Natural killer cell treated with Interleukin-12 subunit alpha and Interleukin-12 subunit beta and Interleukin-15 and Interleukin-18, amount 100 ng/mL, for 72 hours (primary cell): ENCODE data around the gene ME3. TPM values are rescaled to one million over a fixed set of nuclear protein-coding genes. Genes with fewer than 3 reads are reported as not detected.

Experiments
- ATAC-seq, 2 donors: fragments of 150-1000 bp; cut with Tn5 transposase in 1 of 2; sonication (Bioruptor Pico), chemical (Tn5 transposase) in 1 of 2; 2 replicates each; pipeline ENCODE4 v1.10.0; 2021
- DNase-seq: peaks from one replicate; pipeline ENCODE4 v3.0.0; 2022; ENCODE audit warnings: low spot score
- H3K27ac Mint-ChIP-seq, 2 donors: 1 replicate in 1 of 2; 2 replicates in 1 of 2; pipeline ENCODE4 v1.8.0; 2022; ENCODE audit warnings: mixed read lengths in 2 of 2, mild to moderate bottlenecking in 1 of 2, moderate library complexity in 1 of 2
- H3K27me3 Mint-ChIP-seq, 2 donors: 1 replicate in 1 of 2; 2 replicates in 1 of 2; pipeline ENCODE4 v1.8.0; 2022; ENCODE audit warnings: mixed read lengths in 2 of 2
- H3K36me3 Mint-ChIP-seq: one replicate; pipeline ENCODE4 v1.8.0; 2022; ENCODE audit warnings: mixed read lengths
- H3K4me1 Mint-ChIP-seq, 2 donors: 1 replicate in 1 of 2; 2 replicates in 1 of 2; pipeline ENCODE4 v1.8.0; 2022; ENCODE audit warnings: low read depth in 2 of 2, mixed read lengths in 2 of 2, mild to moderate bottlenecking in 1 of 2
- H3K4me3 Mint-ChIP-seq: one replicate; pipeline ENCODE4 v1.8.0; 2022; ENCODE audit warnings: mixed read lengths
- H3K9me3 Mint-ChIP-seq: 2 replicates; pipeline ENCODE4 v1.8.0; 2022; ENCODE audit warnings: mixed read lengths
- total RNA-seq, 2 donors: library from RNA; stranded (reverse); gene quantifications; one replicate each; pipeline ENCODE4 v1.2.3, GENCODE V29; 2022

Gene ME3
- total RNA-seq, 2 donors from 2014 or later: 2.5 to 4.8 TPM

DNA sequence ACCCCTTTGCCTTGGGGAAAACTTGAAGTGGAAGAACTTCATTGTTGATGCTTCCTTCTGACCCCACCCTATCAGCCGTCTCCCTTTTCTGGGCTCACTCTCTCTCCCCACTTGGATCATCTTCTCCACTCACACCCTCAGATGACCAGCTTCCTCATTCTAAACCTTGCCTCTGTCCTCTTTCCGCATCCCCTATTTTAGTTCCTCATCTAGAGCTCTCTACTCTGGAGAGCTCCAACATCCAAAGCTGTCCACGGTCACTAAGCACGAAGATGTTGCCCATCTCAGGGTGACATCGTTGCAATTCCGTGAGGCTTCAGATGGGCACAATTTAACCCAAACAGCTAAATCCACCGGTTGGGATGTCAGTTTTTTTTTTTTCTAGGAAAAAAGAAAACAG is 31.6 kb upstream of the ME3 start:
- peaks cover 26 to 36% of the 10 kb centered on the region in 2 donors for H3K27me3 Mint-ChIP-seq
- peaks cover 3% of the 10 kb centered on the region for H3K36me3 Mint-ChIP-seq
- H3K9me3 Mint-ChIP-seq: no peaks in the 10 kb centered on the region
- no peak overlapping the region for H3K27ac Mint-ChIP-seq
- ATAC-seq (no peak), DNase-seq (no peak)
- no peak overlapping the region for H3K4me3 Mint-ChIP-seq
- no peaks in the 10 kb centered on the region for H3K4me1 Mint-ChIP-seq

- Mint-ChIP-seq H3K4me3 (no peak overlapping the region), H3K36me3 (no peaks in the 10 kb centered on the region)
These were observed 30.0 kb upstream of the ME3 start for GRCh38 chr11:86702220-86702983.

GRCh38 chr11:86699040-86699791 is 26.8 kb upstream of the ME3 start:
- Mint-ChIP-seq H3K27ac (no peak overlapping the region), H3K27me3 (peaks cover 11 to 17% of the 10 kb centered on the region in 2 donors), H3K4me3 (no peak overlapping the region), H3K36me3 (no peaks in the 10 kb centered on the region), H3K9me3 (no peaks in the 10 kb centered on the region), H3K4me1 (no peaks in the 10 kb centered on the region)
- DNase-seq: no peak
- no peak for ATAC-seq

More at GRCh38 chr11:86702220-86702983, 30.0 kb upstream of the ME3 start:
- DNase-seq: no peak
- no peak for ATAC-seq
- Mint-ChIP-seq H3K27ac (no peak overlapping the region), H3K27me3 (peaks cover 18 to 22% of the 10 kb centered on the region in 2 donors), H3K9me3 (no peaks in the 10 kb centered on the region), H3K4me1 (no peaks in the 10 kb centered on the region)

GRCh38 chr11:86698639-86699038 is 26.2 kb upstream of the ME3 start:
- H3K4me3 Mint-ChIP-seq: no peak overlapping the region
- H3K4me1 Mint-ChIP-seq: no peaks in the 10 kb centered on the region
- no peak overlapping the region for H3K27ac Mint-ChIP-seq
- DNase-seq: no peak
- no peak for ATAC-seq
- peaks cover 6 to 12% of the 10 kb centered on the region in 2 donors for H3K27me3 Mint-ChIP-seq
- H3K9me3 Mint-ChIP-seq: no peaks in the 10 kb centered on the region
- H3K36me3 Mint-ChIP-seq: no peaks in the 10 kb centered on the region

- DNase-seq (no peak), ATAC-seq (no peak)
- no peaks in the 10 kb centered on the region for H3K36me3 Mint-ChIP-seq
- H3K27ac Mint-ChIP-seq: no peak overlapping the region
- peaks cover 9 to 15% of the 10 kb centered on the region in 2 donors for H3K27me3 Mint-ChIP-seq
- H3K4me1 Mint-ChIP-seq: no peaks in the 10 kb centered on the region
- no peaks in the 10 kb centered on the region for H3K9me3 Mint-ChIP-seq
- H3K4me3 Mint-ChIP-seq: no peak overlapping the region
These were observed 24.0 kb upstream of the ME3 start for GRCh38 chr11:86696451-86696850.

- H3K4me1 Mint-ChIP-seq: no peaks in the 10 kb centered on the region
- DNase-seq: no peak
- ATAC-seq: no peak
- no peaks in the 10 kb centered on the region for H3K9me3 Mint-ChIP-seq
- peaks cover 9 to 17% of the 10 kb centered on the region in 2 donors for H3K27me3 Mint-ChIP-seq
- no peak overlapping the region for H3K4me3 Mint-ChIP-seq
- H3K36me3 Mint-ChIP-seq: no peaks in the 10 kb centered on the region
- H3K27ac Mint-ChIP-seq: no peak overlapping the region
These were observed 23.6 kb upstream of the ME3 start for GRCh38 chr11:86696004-86696403.

GRCh38 chr11:86695373-86695772 is 23.0 kb upstream of the ME3 start:
- ATAC-seq (no peak), DNase-seq (no peak)
- Mint-ChIP-seq H3K27ac (no peak overlapping the region), H3K4me3 (no peak overlapping the region), H3K27me3 (peaks cover 8 to 17% of the 10 kb centered on the region in 2 donors), H3K9me3 (no peaks in the 10 kb centered on the region), H3K36me3 (no peaks in the 10 kb centered on the region), H3K4me1 (no peaks in the 10 kb centered on the region)

- peaks cover 6 to 17% of the 10 kb centered on the region in 2 donors for H3K27me3 Mint-ChIP-seq
- no peak overlapping the region for H3K4me3 Mint-ChIP-seq
- DNase-seq (no peak), ATAC-seq (no peak)
- no peaks in the 10 kb centered on the region for H3K36me3 Mint-ChIP-seq
- H3K4me1 Mint-ChIP-seq: peaks cover 0 to under 1% of the 10 kb centered on the region in 2 donors
- no peaks in the 10 kb centered on the region for H3K9me3 Mint-ChIP-seq
- no peak overlapping the region for H3K27ac Mint-ChIP-seq
These were observed 21.1 kb upstream of the ME3 start for GRCh38 chr11:86693518-86693917.

DNA sequence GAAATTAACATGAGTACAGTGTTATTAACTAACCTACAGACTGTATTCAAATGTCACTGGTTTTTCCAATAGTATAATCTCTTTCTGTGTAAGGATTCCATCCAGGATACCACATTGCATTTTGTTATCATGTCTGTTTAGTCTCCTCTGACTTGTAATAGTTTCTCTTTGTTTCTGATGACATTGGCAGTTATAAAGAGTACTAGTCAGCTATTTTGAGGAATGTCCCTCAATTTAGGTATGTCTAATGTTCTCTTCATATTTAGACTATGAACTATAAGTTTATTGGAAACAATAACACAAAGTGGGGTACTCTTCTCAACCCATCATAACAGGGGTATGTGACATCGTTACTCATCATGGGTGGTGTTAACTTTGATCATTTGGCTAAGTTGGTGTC is 20.3 kb upstream of the ME3 start:
- no peak overlapping the region for H3K4me3 Mint-ChIP-seq
- no peaks in the 10 kb centered on the region for H3K9me3 Mint-ChIP-seq
- peaks cover 6 to 17% of the 10 kb centered on the region in 2 donors for H3K27me3 Mint-ChIP-seq
- ATAC-seq: no peak
- H3K36me3 Mint-ChIP-seq: no peaks in the 10 kb centered on the region
- DNase-seq: no peak
- H3K27ac Mint-ChIP-seq: no peak overlapping the region
- peaks cover 0 to 5% of the 10 kb centered on the region in 2 donors for H3K4me1 Mint-ChIP-seq

GRCh38 chr11:86692317-86692716 is 19.9 kb upstream of the ME3 start:
- Mint-ChIP-seq H3K27me3 (peaks cover 6 to 17% of the 10 kb centered on the region in 2 donors), H3K4me3 (no peak overlapping the region), H3K4me1 (peaks cover 0 to 5% of the 10 kb centered on the region in 2 donors), H3K27ac (no peak overlapping the region), H3K9me3 (no peaks in the 10 kb centered on the region), H3K36me3 (no peaks in the 10 kb centered on the region)
- DNase-seq: no peak
- no peak for ATAC-seq

DNA sequence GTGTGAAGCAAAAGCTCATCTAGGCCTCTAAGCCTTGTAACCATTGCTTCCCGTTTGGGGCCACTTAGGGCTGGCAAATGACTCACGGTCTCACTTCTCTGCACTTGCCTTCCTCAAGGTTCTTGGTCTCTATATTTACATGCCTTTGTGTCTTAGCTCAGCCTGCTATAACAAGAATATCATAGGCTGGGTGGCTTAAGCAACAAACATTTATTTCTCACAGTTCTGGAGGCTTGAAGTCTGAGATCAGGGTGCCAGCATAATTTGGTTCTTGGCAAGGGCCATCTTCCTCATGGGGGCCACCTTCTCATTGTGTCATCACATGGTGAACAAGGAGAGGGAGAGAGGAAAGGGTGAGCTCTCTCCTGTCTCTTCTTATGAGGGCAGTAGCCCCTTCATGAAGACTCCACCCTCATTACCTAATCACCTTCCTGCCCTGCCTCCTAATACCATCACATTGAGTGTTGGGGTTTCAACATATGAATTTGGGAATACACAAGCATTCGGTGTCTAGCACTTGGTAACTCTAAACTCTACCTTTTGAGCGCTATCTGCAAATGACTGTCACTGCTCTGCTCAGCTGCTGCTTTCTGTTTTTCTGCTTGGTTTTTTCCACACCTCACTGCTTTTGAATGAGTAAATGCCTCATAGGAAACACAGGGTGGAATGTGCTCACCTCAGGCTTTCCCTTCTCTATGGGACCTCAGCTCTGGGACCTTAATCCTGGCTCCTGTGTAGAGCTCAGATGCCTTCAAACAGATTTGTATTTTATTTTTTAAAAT is 16.2 kb upstream of the ME3 start:
- peak in 1 of 2 donors; percentile 75 for ATAC-seq
- Mint-ChIP-seq H3K4me1 (peaks cover 0 to 5% of the 10 kb centered on the region in 2 donors), H3K4me3 (no peak overlapping the region), H3K27ac (no peak overlapping the region), H3K36me3 (no peaks in the 10 kb centered on the region), H3K27me3 (peaks cover 6% of the 10 kb centered on the region in 2 donors), H3K9me3 (no peaks in the 10 kb centered on the region)
- DNase-seq: no peak

DNA sequence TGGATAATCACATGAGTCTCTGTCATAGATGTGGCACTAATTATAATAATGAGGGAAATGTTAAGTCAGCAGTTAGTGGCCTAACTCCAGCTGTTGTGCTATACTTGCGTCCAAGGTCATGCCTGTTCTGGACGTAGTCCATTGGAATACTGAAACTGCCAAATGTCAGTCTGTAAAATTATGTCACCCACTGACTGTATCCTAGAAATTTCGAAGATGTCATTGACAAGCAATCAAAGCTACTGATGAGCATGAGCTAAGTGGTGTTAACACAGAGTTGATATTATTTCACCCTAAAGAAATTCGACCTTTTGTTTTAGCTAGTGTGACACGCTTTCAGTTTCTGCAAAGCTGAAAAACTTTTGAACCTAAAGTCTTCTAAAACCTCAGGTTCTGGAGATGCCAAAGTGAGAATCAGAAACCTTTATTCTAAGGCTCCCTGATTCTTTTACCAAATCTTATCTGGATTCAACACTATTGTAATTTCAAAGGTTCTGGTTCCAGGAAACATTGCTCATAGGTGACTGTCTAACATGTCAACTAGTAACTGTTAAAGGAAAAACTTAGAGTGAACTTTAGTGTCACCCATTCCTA is 14.9 kb upstream of the ME3 start:
- no peaks in the 10 kb centered on the region for H3K9me3 Mint-ChIP-seq
- H3K4me3 Mint-ChIP-seq: no peak overlapping the region
- H3K4me1 Mint-ChIP-seq: peaks cover 0 to 5% of the 10 kb centered on the region in 2 donors
- H3K27ac Mint-ChIP-seq: no peak overlapping the region
- DNase-seq (no peak), ATAC-seq (no peak)
- H3K27me3 Mint-ChIP-seq: peaks cover 6 to 10% of the 10 kb centered on the region in 2 donors
- H3K36me3 Mint-ChIP-seq: no peaks in the 10 kb centered on the region

DNA sequence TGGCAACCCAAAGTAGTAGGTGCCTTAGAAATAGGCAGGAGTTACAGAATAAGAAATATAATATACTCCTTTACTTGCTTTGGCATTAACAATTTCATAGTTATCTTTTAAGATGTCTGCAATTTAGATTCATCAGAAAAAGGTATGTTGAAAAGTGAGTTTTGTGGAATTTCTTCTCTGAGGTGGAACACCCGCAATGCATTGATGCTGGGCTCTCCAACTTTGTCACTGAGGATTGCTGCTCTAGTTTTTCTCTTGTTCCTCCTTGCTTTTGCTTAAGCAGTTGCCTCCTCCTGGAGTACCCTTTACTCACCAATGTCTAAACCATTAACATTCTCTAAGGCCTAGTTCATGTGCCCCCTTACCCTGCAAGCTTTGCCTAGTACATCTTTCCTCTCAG is 14.1 kb upstream of the ME3 start:
- Mint-ChIP-seq H3K4me3 (no peak overlapping the region), H3K4me1 (peaks cover 0 to 5% of the 10 kb centered on the region in 2 donors), H3K27me3 (peaks cover 3 to 8% of the 10 kb centered on the region in 2 donors), H3K36me3 (no peaks in the 10 kb centered on the region), H3K9me3 (no peaks in the 10 kb centered on the region), H3K27ac (no peak overlapping the region)
- DNase-seq (no peak), ATAC-seq (no peak)
